ENCODE results near the gene ELAVL3. TPM values are rescaled to one million over a fixed set of nuclear protein-coding genes. Genes with fewer than 3 reads are reported as not detected.

The ELAVL3 gene
- total RNA-seq, 1 experiment from 2014 or later: 1.4 TPM

- CTCF ChIA-PET: interaction anchor here (0.5 to 3.1 kb wide), 51 partner anchors 8 to 340 kb away, joined by 3 to 37 read pairs (median 5); partner anchors contain the start of genes ACP5, CCDC159, ECSIT and ELOF1
- Mint-ChIP-seq H3K27ac (no peak overlapping the region), H3K4me1 (peaks cover 13% of the 10 kb centered on the region), H3K27me3 (ENCODE audit: low read depth) (peaks cover 55% of the 10 kb centered on the region), H3K9me3 (no peaks in the 10 kb centered on the region), H3K4me3 (peak overlapping the region; percentile 62), H3K36me3 (no peaks in the 10 kb centered on the region)
- ATAC-seq: peak; percentile 61
- peak; percentile 85 for DNase-seq (ENCODE audit: low spot score)
- POLR2A ChIA-PET: interaction anchor here (1.0 to 1.6 kb wide), 5 partner anchors 29 to 106 kb away, joined by 3 to 8 read pairs (median 4); partner anchors contain the start of gene RGL3
- TF ChIP-seq ZBTB21 (CRISPR knock-in tag; IDR thresholded peaks at IDR 0.05; ENCODE audit: borderline replicate concordance) (no peak), GABPB1 (CRISPR knock-in tag; IDR thresholded peaks at IDR 0.05) (no peak), ZNF396 (CRISPR knock-in tag; IDR thresholded peaks at IDR 0.05; ENCODE audit: borderline replicate concordance) (no peak), TCF7 (CRISPR knock-in tag; IDR thresholded peaks at IDR 0.05; ENCODE audit: low read depth) (peak; percentile 64; the same call in 1 of the 2 replicates), ZNF416 (CRISPR knock-in tag; IDR thresholded peaks at IDR 0.05) (no peak), SP1 (CRISPR knock-in tag; conservative IDR thresholded peaks at IDR 0.05) (peak; percentile 57; the same call in 1 of the 2 replicates), MLX (CRISPR knock-in tag; IDR thresholded peaks at IDR 0.05) (no peak), KAT7 (CRISPR knock-in tag; IDR thresholded peaks at IDR 0.05; ENCODE audit: borderline replicate concordance) (no peak; the same call in 1 of the 2 replicates), TP53 (CRISPR knock-in tag; IDR thresholded peaks at IDR 0.05) (no peak), IRF2 (CRISPR knock-in tag; IDR thresholded peaks at IDR 0.05; ENCODE audit: borderline replicate concordance, low read depth) (no peak), FOXK1 (CRISPR knock-in tag; IDR thresholded peaks at IDR 0.05) (peak; percentile 95), MXD4 (CRISPR knock-in tag; IDR thresholded peaks at IDR 0.05; ENCODE audit: borderline replicate concordance) (no peak), FOXP4 (CRISPR knock-in tag; IDR thresholded peaks at IDR 0.05) (peak; percentile 84), ATF6 (CRISPR knock-in tag; IDR thresholded peaks at IDR 0.05) (no peak), CREB1 (CRISPR knock-in tag; IDR thresholded peaks at IDR 0.05) (0 out of 2 replicates have a peak, but pooled peaks have one; percentile 24), ZNF281 (CRISPR knock-in tag; IDR thresholded peaks at IDR 0.05) (no peak), FOXJ3 (CRISPR knock-in tag; IDR thresholded peaks at IDR 0.05; ENCODE audit: borderline replicate concordance) (no peak), ESRRA (CRISPR knock-in tag; IDR thresholded peaks at IDR 0.05; ENCODE audit: borderline replicate concordance) (no peak), ZNF317 (CRISPR knock-in tag; IDR thresholded peaks at IDR 0.05; ENCODE audit: borderline replicate concordance, low read depth) (peak; percentile 43; the same call in 1 of the 2 replicates), JAZF1 (CRISPR knock-in tag; IDR thresholded peaks at IDR 0.05) (no peak), NR2C2 (CRISPR knock-in tag; IDR thresholded peaks at IDR 0.05) (peak; percentile 54; the same call in 1 of the 2 replicates), SMAD4 (CRISPR knock-in tag; IDR thresholded peaks at IDR 0.05) (no peak; the same call in 1 of the 2 replicates), CREM (CRISPR knock-in tag; IDR thresholded peaks at IDR 0.05) (no peak; the same call in 1 of the 2 replicates)
- TF ChIP-seq, protein P1, sequence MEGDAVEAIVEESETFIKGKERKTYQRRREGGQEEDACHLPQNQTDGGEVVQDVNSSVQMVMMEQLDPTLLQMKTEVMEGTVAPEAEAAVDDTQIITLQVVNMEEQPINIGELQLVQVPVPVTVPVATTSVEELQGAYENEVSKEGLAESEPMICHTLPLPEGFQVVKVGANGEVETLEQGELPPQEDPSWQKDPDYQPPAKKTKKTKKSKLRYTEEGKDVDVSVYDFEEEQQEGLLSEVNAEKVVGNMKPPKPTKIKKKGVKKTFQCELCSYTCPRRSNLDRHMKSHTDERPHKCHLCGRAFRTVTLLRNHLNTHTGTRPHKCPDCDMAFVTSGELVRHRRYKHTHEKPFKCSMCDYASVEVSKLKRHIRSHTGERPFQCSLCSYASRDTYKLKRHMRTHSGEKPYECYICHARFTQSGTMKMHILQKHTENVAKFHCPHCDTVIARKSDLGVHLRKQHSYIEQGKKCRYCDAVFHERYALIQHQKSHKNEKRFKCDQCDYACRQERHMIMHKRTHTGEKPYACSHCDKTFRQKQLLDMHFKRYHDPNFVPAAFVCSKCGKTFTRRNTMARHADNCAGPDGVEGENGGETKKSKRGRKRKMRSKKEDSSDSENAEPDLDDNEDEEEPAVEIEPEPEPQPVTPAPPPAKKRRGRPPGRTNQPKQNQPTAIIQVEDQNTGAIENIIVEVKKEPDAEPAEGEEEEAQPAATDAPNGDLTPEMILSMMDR (IDR thresholded peaks at IDR 0.05): no peak
- TF ChIP-seq, protein P2, sequence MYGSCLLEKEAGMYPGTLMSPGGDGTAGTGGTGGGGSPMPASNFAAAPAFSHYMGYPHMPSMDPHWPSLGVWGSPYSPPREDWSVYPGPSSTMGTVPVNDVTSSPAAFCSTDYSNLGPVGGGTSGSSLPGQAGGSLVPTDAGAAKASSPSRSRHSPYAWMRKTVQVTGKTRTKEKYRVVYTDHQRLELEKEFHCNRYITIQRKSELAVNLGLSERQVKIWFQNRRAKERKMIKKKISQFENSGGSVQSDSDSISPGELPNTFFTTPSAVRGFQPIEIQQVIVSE (CRISPR knock-in tag; IDR thresholded peaks at IDR 0.05; ENCODE audit: borderline replicate concordance): no peak
- TF ChIP-seq, protein P3, sequence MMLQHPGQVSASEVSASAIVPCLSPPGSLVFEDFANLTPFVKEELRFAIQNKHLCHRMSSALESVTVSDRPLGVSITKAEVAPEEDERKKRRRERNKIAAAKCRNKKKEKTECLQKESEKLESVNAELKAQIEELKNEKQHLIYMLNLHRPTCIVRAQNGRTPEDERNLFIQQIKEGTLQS (CRISPR knock-in tag; conservative IDR thresholded peaks at IDR 0.05): peak; percentile 68; the same call in 1 of the 2 replicates
Observed at GRCh38 chr19:11481534-11482383, 913 bp upstream of the ELAVL3 start.

Data from WTC11 (cell line).